Thymus (tissue), 11 donors: ENCODE results near the gene SETBP1. TPM values are rescaled to one million over a fixed set of nuclear protein-coding genes. Genes with fewer than 3 reads are reported as not detected.

Source experiments
- DNase-seq, 9 donors: peaks; one replicate each; pipeline ENCODE4 v3.0.0-alpha.2; 2013; ENCODE audit warnings: low spot score in 9 of 9, low read depth in 6 of 9, missing footprints in 1 of 9
- H3K27ac ChIP-seq, 2 donors: one replicate each; pipeline ENCODE4 v1.5.1; 2013; ENCODE audit warnings: control low read depth in 1 of 2, low read depth in 1 of 2, low read length in 1 of 2, mild to moderate bottlenecking in 1 of 2, moderate library complexity in 1 of 2
- H3K27me3 ChIP-seq, 2 donors: one replicate each; pipeline ENCODE4 v1.5.1; 2013; ENCODE audit warnings: low read length in 1 of 2; ENCODE audit not compliant: control insufficient read depth in 2 of 2, insufficient read depth in 1 of 2
- H3K36me3 ChIP-seq, 2 donors: one replicate each; pipeline ENCODE4 v1.5.1; 2013; ENCODE audit warnings: low read length in 1 of 2, mild to moderate bottlenecking in 1 of 2, moderate library complexity in 1 of 2; ENCODE audit not compliant: control insufficient read depth in 2 of 2, insufficient read depth in 2 of 2
- H3K4me1 ChIP-seq, 2 donors: one replicate each; pipeline ENCODE4 v1.5.1; 2013; ENCODE audit warnings: low read length in 2 of 2; ENCODE audit not compliant: control insufficient read depth in 2 of 2, insufficient read depth in 2 of 2
- H3K4me3 ChIP-seq, 2 donors: one replicate each; pipeline ENCODE4 v1.5.1; 2013; ENCODE audit warnings: low read length in 2 of 2, control low read depth in 1 of 2, mild to moderate bottlenecking in 1 of 2
- H3K9me3 ChIP-seq, 2 donors: one replicate each; pipeline ENCODE4 v1.5.1; 2013; ENCODE audit warnings: low read length in 1 of 2, mild to moderate bottlenecking in 1 of 2; ENCODE audit not compliant: control insufficient read depth in 2 of 2, insufficient read depth in 1 of 2
- WGBS: extraction: QIAGEN DNeasy Blood & Tissue Kit; methylation state at CpG from one replicate; pipeline ENCODE4 v1.1.7; 2013; 5-methylcytosine and 5-hydroxymethylcytosine counted together
- polyA plus RNA-seq: library from polyadenylated mRNA; stranded (reverse); fragments of 200-250 nt; gene quantifications from one replicate; pipeline ENCODE4 v1.2.3, GENCODE V29; 2013
- total RNA-seq: library from RNA; stranded (reverse); fragments of 120-200 nt; gene quantifications from one replicate; pipeline ENCODE4 v1.2.4, GENCODE V29; 2013
- donor health status: healthy.

SETBP1 gene
- total and polyA plus RNA-seq, 2 donors, result 3.3 to 8.5 TPM

GRCh38 chr18:44779753-44780292 lies 99.1 kb downstream of the SETBP1 start:
- no peaks in the 10 kb centered on the region for H3K4me1 ChIP-seq
- no peak for DNase-seq
- no peaks in the 10 kb centered on the region for H3K27me3 ChIP-seq
- H3K9me3 ChIP-seq, result no peaks in the 10 kb centered on the region
- no peak overlapping the region for H3K4me3 ChIP-seq
- WGBS, result 98% methylated on average over 11 of the region's 11 CpGs
- no peak overlapping the region for H3K27ac ChIP-seq
- H3K36me3 ChIP-seq, result no peaks in the 10 kb centered on the region

- Histone ChIP-seq H3K9me3 (no peaks in the 10 kb centered on the region), H3K27ac (no peak overlapping the region), H3K27me3 (no peaks in the 10 kb centered on the region), H3K4me3 (no peak overlapping the region), H3K4me1 (no peaks in the 10 kb centered on the region), H3K36me3 (no peaks in the 10 kb centered on the region)
- DNase-seq, result no peak
- 85% methylated on average over 3 of the region's 3 CpGs for WGBS
Measured at GRCh38 chr18:44781886-44782285, 101.2 kb downstream of the SETBP1 start.

DNA sequence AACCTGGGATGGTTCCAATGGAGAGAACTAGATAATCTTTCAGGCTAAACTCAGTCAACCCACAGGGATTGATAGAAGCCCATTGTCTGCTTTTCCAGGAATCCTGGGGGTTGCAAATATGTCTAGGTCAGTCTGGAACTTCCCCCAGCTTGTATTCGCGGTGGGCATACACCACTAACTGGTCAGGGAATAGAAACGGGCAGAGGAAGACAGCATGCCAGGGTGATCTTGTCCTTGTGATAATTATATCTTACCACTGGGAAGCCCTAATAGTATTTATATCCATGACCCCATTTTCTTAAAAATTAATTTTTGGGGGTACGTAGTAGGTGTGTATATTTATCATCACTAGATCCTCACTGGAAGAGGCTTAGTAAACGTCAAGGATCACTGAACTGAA lies 101.9 kb downstream of the SETBP1 start:
- WGBS, result 98% methylated on average over 5 of the region's 5 CpGs
- H3K36me3 ChIP-seq, result no peaks in the 10 kb centered on the region
- H3K4me1 ChIP-seq, result no peaks in the 10 kb centered on the region
- no peaks in the 10 kb centered on the region for H3K27me3 ChIP-seq
- H3K4me3 ChIP-seq, result no peak overlapping the region
- no peaks in the 10 kb centered on the region for H3K9me3 ChIP-seq
- DNase-seq, result no peak
- H3K27ac ChIP-seq, result no peak overlapping the region

- Histone ChIP-seq H3K4me3 (no peak overlapping the region), H3K27me3 (no peaks in the 10 kb centered on the region), H3K9me3 (no peaks in the 10 kb centered on the region), H3K27ac (no peak overlapping the region), H3K4me1 (no peaks in the 10 kb centered on the region), H3K36me3 (no peaks in the 10 kb centered on the region)
- WGBS, result 97% methylated on average over 1 of the region's 1 CpG
- no peak for DNase-seq
Measured at GRCh38 chr18:44783371-44783770, 102.7 kb downstream of the SETBP1 start.

GRCh38 chr18:44786257-44786656 lies 105.6 kb downstream of the SETBP1 start:
- Histone ChIP-seq H3K27me3 (no peaks in the 10 kb centered on the region), H3K9me3 (no peaks in the 10 kb centered on the region), H3K4me1 (no peaks in the 10 kb centered on the region), H3K36me3 (no peaks in the 10 kb centered on the region), H3K27ac (no peak overlapping the region), H3K4me3 (no peak overlapping the region)
- DNase-seq, result no peak

- Histone ChIP-seq H3K27ac (no peak overlapping the region), H3K4me3 (no peak overlapping the region), H3K4me1 (no peaks in the 10 kb centered on the region), H3K36me3 (no peaks in the 10 kb centered on the region), H3K9me3 (no peaks in the 10 kb centered on the region), H3K27me3 (no peaks in the 10 kb centered on the region)
- DNase-seq, result no peak
- WGBS, result 91% methylated on average over 6 of the region's 6 CpGs
Measured at GRCh38 chr18:44786688-44787087, 106.0 kb downstream of the SETBP1 start.

- Histone ChIP-seq H3K4me3 (no peak overlapping the region), H3K9me3 (no peaks in the 10 kb centered on the region), H3K36me3 (no peaks in the 10 kb centered on the region), H3K4me1 (no peaks in the 10 kb centered on the region), H3K27me3 (no peaks in the 10 kb centered on the region), H3K27ac (no peak overlapping the region)
- DNase-seq, result no peak
- WGBS, result 100% methylated on average over 1 of the region's 1 CpG
Measured at GRCh38 chr18:44788334-44788733, 107.6 kb downstream of the SETBP1 start.

GRCh38 chr18:44789710-44790109 lies 109.0 kb downstream of the SETBP1 start:
- no peak overlapping the region for H3K4me3 ChIP-seq
- no peaks in the 10 kb centered on the region for H3K27me3 ChIP-seq
- DNase-seq, result no peak
- no peaks in the 10 kb centered on the region for H3K4me1 ChIP-seq
- WGBS, result 91% methylated on average over 4 of the region's 4 CpGs
- H3K27ac ChIP-seq, result peak overlapping the region; percentile 46 to 50
- no peaks in the 10 kb centered on the region for H3K36me3 ChIP-seq
- H3K9me3 ChIP-seq, result no peaks in the 10 kb centered on the region

DNA sequence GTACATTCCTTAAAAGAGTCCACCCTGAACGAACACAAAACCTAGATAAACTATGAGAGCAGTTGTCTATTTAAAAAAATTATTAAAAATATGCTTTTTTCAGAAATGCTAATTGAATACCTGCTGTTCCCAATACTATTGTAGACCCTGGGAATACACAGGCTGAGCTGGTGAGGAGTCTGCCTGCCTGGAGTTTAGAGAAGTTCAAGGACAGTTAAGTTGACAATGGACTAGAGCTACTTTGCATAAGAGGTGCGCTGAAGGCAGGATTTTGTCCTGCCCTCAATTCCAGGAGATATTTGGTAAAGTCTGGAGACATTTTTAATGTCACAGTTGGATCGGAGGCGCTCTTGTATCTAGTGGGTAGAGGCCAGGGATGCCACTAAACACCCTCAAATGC lies 110.2 kb downstream of the SETBP1 start:
- no peaks in the 10 kb centered on the region for H3K27me3 ChIP-seq
- H3K9me3 ChIP-seq, result no peaks in the 10 kb centered on the region
- no peak overlapping the region for H3K4me3 ChIP-seq
- no peak for DNase-seq
- H3K4me1 ChIP-seq, result no peaks in the 10 kb centered on the region
- no peak overlapping the region for H3K27ac ChIP-seq
- 98% methylated on average over 4 of the region's 4 CpGs for WGBS
- no peaks in the 10 kb centered on the region for H3K36me3 ChIP-seq

DNA sequence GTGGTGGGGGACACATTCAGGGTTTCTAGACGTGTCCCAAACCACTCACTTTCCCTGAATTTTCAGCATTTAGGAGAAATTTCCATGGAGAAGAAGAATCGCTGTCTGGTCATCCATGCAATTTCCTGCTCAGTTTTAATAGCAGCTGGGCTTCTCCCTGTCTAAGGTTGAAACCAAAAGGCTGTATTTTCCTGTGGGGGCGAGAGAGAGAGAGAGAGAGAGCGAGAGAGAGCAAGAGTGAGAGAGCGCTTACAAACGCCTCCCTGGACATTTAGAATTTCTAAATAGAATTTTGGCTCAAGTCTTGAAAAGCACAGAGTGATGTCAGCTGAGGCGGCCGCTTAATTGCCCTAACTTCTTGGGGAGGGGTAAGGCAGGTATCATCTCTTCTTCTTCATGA lies 110.8 kb downstream of the SETBP1 start:
- no peak overlapping the region for H3K27ac ChIP-seq
- no peaks in the 10 kb centered on the region for H3K27me3 ChIP-seq
- DNase-seq, result no peak
- no peaks in the 10 kb centered on the region for H3K9me3 ChIP-seq
- 97% methylated on average over 8 of the region's 8 CpGs for WGBS
- no peaks in the 10 kb centered on the region for H3K36me3 ChIP-seq
- no peak overlapping the region for H3K4me3 ChIP-seq
- no peaks in the 10 kb centered on the region for H3K4me1 ChIP-seq
